Testis (tissue), 3 donors: ENCODE measurements around the gene ITGA11. TPM values are rescaled to one million over a fixed set of nuclear protein-coding genes. Genes with fewer than 3 reads are reported as not detected.

ENCODE experiments used
- DNase-seq: peaks from one replicate; pipeline ENCODE4 v3.0.0-alpha.2; 2019
- H3K27ac ChIP-seq, 2 donors: fragments of 200-600 bp; sonication (generic); one replicate each; pipeline ENCODE4 v1.5.1; 2019
- H3K27me3 ChIP-seq: fragments of 200-600 bp; sonication (generic); one replicate; pipeline ENCODE4 v1.5.1; 2019
- H3K36me3 ChIP-seq: fragments of 200-600 bp; sonication (generic); one replicate; pipeline ENCODE4 v1.5.1; 2017; ENCODE audit warnings: low read depth; ENCODE audit errors: missing control alignments
- H3K4me1 ChIP-seq: fragments of 200-600 bp; sonication (generic); one replicate; pipeline ENCODE4 v1.5.1; 2019
- H3K4me3 ChIP-seq, 2 donors: fragments of 200-600 bp; sonication (generic); one replicate each; pipeline ENCODE4 v1.5.1; 2017 to 2019
- H3K9me3 ChIP-seq: fragments of 200-600 bp; sonication (generic); one replicate; pipeline ENCODE4 v1.5.1; 2017
- CTCF ChIP-seq, 3 experiments: fragments of 450-650 bp in 2 of 3; fragments of 200-600 bp in 1 of 3; sonication (generic) in 1 of 3; IDR thresholded peaks; one replicate each; pipeline ENCODE4 v1.5.1; 2016 to 2019; ENCODE audit warnings: antibody characterized with exemption in 3 of 3, mild to moderate bottlenecking in 2 of 3, moderate library complexity in 1 of 3
- POLR2A ChIP-seq: fragments of 450-650 bp; IDR thresholded peaks from one replicate; pipeline ENCODE4 v1.6.1; 2017; ENCODE audit warnings: antibody characterized with exemption, mild to moderate bottlenecking, moderate library complexity
- WGBS, 2 donors: methylation state at CpG; one replicate each; pipeline ENCODE4 v1.1.5; 2018; 5-methylcytosine and 5-hydroxymethylcytosine counted together
- intact Hi-C: fragments of 100-400 bp; cut with DNase I; formaldehyde crosslinking; loops from one replicate; pipeline ENCODE4 v1.15.1; 2023; ENCODE audit warnings: low total_unique reads
- polyA plus RNA-seq: library from polyadenylated mRNA; stranded (reverse); fragments of 350-450 nt; fragmentation: Illumina TruSeq; extraction: RNeasy Lipid Tissue Mini Kit (QIAGEN cat#74804); gene quantifications from one replicate; pipeline ENCODE4 v1.2.3, GENCODE V29; 2014; ENCODE audit warnings: low read depth, low replicate concordance; ENCODE audit not compliant: insufficient read depth
- total RNA-seq, 2 donors: library from RNA; depleted of rRNA; stranded (reverse); fragments of >200 nt; gene quantifications; one replicate each; pipeline ENCODE4 v1.2.3, GENCODE V29; 2016

The ITGA11 gene
- total and polyA plus RNA-seq, 3 donors from 2014 or later = 4.3 to 6.6 (median 5.6) TPM

DNA sequence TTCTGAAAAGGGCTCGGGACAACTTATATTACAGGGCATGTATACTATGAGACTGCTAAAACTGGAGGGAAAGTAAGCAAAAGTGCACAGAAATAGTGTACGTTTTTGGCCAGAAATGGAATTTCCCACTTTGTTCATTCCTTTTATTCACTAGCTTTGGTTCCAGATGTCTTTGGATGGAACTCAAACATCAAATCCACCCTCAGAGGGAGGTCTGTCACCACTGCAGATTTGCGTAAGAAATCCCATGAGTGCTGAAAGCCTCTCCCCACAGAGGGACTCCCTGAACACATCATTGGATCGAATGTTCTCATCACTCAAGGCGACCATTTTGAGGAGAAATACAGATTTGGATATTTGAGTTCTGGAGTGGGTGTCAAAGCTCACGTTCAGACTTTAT lies 82.8 kb downstream of the ITGA11 start:
- H3K9me3 ChIP-seq = no peaks in the 10 kb centered on the region
- peaks cover 7% of the 10 kb centered on the region for H3K4me1 ChIP-seq
- DNase-seq = no peak
- intact Hi-C loops = no loop called here
- 78 to 79% methylated on average over 6 of the region's 6 CpGs for WGBS, 2 donors
- H3K4me3 ChIP-seq = no peak overlapping the region
- TF ChIP-seq CTCF (IDR thresholded peaks at IDR 0.05) (no peak), POLR2A (no peak)
- no peak overlapping the region for H3K27ac ChIP-seq
- H3K27me3 ChIP-seq = no peaks in the 10 kb centered on the region
- H3K36me3 ChIP-seq = no peaks in the 10 kb centered on the region

GRCh38 chr15:68348606-68349005 lies 83.4 kb downstream of the ITGA11 start:
- no peaks in the 10 kb centered on the region for H3K36me3 ChIP-seq
- no peaks in the 10 kb centered on the region for H3K9me3 ChIP-seq
- H3K27me3 ChIP-seq = no peaks in the 10 kb centered on the region
- TF ChIP-seq CTCF (IDR thresholded peaks at IDR 0.05) (no peak), POLR2A (no peak)
- peaks cover 7% of the 10 kb centered on the region for H3K4me1 ChIP-seq
- H3K27ac ChIP-seq = no peak overlapping the region
- no peak for DNase-seq
- 85 to 86% methylated on average over 9 of the region's 9 CpGs for WGBS, 2 donors
- intact Hi-C loops = no loop called here
- no peak overlapping the region for H3K4me3 ChIP-seq

DNA sequence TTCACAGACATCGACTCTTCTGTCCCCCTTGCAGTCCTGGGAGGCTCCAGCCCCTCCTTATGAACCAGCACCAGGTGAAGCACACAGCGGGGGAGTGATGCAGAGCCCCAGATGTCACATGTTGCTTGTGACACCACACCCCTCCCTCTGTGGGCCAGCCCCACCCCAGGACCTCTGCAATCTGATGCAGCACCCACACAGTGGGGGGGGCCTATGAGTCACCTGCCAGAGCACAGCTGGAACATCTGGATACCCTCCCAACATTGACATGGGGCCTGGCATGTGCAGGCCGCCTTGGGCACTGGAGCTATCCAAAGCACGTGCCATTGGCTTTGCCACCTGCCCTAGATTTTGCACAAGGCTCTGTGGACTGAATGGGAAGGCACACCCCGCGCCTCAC lies 83.9 kb downstream of the ITGA11 start:
- H3K4me1 ChIP-seq = peaks cover 7% of the 10 kb centered on the region

GRCh38 chr15:68347392-68347791 lies 84.6 kb downstream of the ITGA11 start:
- no peak overlapping the region for H3K27ac ChIP-seq

More for the DNA sequence above, 83.9 kb downstream of the ITGA11 start:
- Histone ChIP-seq H3K9me3 (no peaks in the 10 kb centered on the region), H3K27me3 (no peaks in the 10 kb centered on the region), H3K27ac (no peak overlapping the region), H3K36me3 (no peaks in the 10 kb centered on the region), H3K4me3 (no peak overlapping the region)
- TF ChIP-seq POLR2A (no peak), CTCF (IDR thresholded peaks at IDR 0.05) (no peak)
- WGBS, 2 donors = 93 to 98% methylated on average over 5 to 6 of the region's 6 CpGs
- no peak for DNase-seq
- intact Hi-C loops = no loop called here

More at GRCh38 chr15:68347392-68347791, 84.6 kb downstream of the ITGA11 start:
- Histone ChIP-seq H3K4me1 (peaks cover 10% of the 10 kb centered on the region), H3K9me3 (no peaks in the 10 kb centered on the region), H3K27me3 (no peaks in the 10 kb centered on the region), H3K4me3 (no peak overlapping the region), H3K36me3 (no peaks in the 10 kb centered on the region)
- intact Hi-C loops = no loop called here
- DNase-seq = no peak
- 60 to 68% methylated on average over 7 of the region's 7 CpGs for whole genome bisulfite sequencing, 2 donors
- TF ChIP-seq CTCF (IDR thresholded peaks at IDR 0.05) = no peak
- no peak for TF ChIP-seq POLR2A
